Measurements from ENCODE around the gene MFSD6. TPM values are rescaled to one million over a fixed set of nuclear protein-coding genes. Genes with fewer than 3 reads are reported as not detected.

MFSD6 gene
- polyA plus RNA-seq, 1 of the 3 experiments (the other 2 are of a cell fraction), result 15.1 TPM

- ChIA-PET CTCF (interaction anchor here (1.0 to 1.3 kb wide), 2 partner anchors 15 to 132 kb away, joined by 3 to 4 read pairs; no protein-coding TSS in a partner anchor), POLR2A (no interaction called here)
- H3K27me3 ChIP-seq (ENCODE audit: insufficient read depth), result no peaks in the 10 kb centered on the region
- H3K36me3 ChIP-seq (replicated peaks in 1 of 2; ENCODE audit: control insufficient read depth in 1 of 2, insufficient read depth in 2 of 2, low read length in 1 of 2), result peaks cover 0 to 8% of the 10 kb centered on the region in 2 experiments
- no peak overlapping the region for H3K27ac ChIP-seq (ENCODE audit: low read depth in 2 of 2, low read length in 1 of 2)
- no peaks in the 10 kb centered on the region for H3F3A ChIP-seq (replicated peaks; ENCODE audit: insufficient read depth)
- H4K20me1 ChIP-seq (ENCODE audit: insufficient read depth), result no peaks in the 10 kb centered on the region
- WGBS (ENCODE audit: low lambda C conversion rate), result 95% methylated on average over 1 of the region's 1 CpG
- H2AFZ ChIP-seq (ENCODE audit: low read depth), result no peak overlapping the region
- TF ChIP-seq SIN3A (IDR thresholded peaks at IDR 0.05; ENCODE audit: borderline replicate concordance, low read depth, low read length) (no peak), MAX (IDR thresholded peaks at IDR 0.05; ENCODE audit: low read depth) (no peak), MEF2A (IDR thresholded peaks at IDR 0.05; ENCODE audit: borderline replicate concordance, low read depth) (no peak), FOXM1 (IDR thresholded peaks at IDR 0.05; ENCODE audit: low read depth) (no peak), POLR2AphosphoS5 (IDR thresholded peaks at IDR 0.05; ENCODE audit: low read depth, low read length) (no peak), REST (IDR thresholded peaks at IDR 0.05; ENCODE audit: low read depth, low read length) (no peak), MXI1 (IDR thresholded peaks at IDR 0.05; ENCODE audit: low read depth, low read length) (no peak), NFIC (IDR thresholded peaks at IDR 0.05; ENCODE audit: borderline replicate concordance) (no peak), RCOR1 (IDR thresholded peaks at IDR 0.05; ENCODE audit: low read length) (no peak), NRF1 (IDR thresholded peaks at IDR 0.05; ENCODE audit: low read depth, low read length) (no peak)
- TF ChIP-seq, protein P1, sequence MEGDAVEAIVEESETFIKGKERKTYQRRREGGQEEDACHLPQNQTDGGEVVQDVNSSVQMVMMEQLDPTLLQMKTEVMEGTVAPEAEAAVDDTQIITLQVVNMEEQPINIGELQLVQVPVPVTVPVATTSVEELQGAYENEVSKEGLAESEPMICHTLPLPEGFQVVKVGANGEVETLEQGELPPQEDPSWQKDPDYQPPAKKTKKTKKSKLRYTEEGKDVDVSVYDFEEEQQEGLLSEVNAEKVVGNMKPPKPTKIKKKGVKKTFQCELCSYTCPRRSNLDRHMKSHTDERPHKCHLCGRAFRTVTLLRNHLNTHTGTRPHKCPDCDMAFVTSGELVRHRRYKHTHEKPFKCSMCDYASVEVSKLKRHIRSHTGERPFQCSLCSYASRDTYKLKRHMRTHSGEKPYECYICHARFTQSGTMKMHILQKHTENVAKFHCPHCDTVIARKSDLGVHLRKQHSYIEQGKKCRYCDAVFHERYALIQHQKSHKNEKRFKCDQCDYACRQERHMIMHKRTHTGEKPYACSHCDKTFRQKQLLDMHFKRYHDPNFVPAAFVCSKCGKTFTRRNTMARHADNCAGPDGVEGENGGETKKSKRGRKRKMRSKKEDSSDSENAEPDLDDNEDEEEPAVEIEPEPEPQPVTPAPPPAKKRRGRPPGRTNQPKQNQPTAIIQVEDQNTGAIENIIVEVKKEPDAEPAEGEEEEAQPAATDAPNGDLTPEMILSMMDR (IDR thresholded peaks at IDR 0.05), result no peak
- no peaks in the 10 kb centered on the region for H3K79me2 ChIP-seq (ENCODE audit: insufficient read depth)
- DNase-seq, result no peak
- H3K4me2 ChIP-seq, result no peak overlapping the region
- H3K9ac ChIP-seq, result no peak overlapping the region
- H3K9me3 ChIP-seq, result no peaks in the 10 kb centered on the region
- no peaks in the 10 kb centered on the region for H3K9me2 ChIP-seq
- H3K4me1 ChIP-seq (ENCODE audit: control insufficient read depth in 1 of 2, insufficient read depth in 2 of 2, low read depth in 1 of 2, low read length in 1 of 2), result no peaks in the 10 kb centered on the region
- H3K4me3 ChIP-seq (ENCODE audit: low read depth in 2 of 2, low read length in 1 of 2), result no peak overlapping the region
Observed at GRCh38 chr2:190514676-190515075, 106.5 kb downstream of the MFSD6 start.

GRCh38 chr2:190515687-190516086 is 107.5 kb downstream of the MFSD6 start:
- POLR2A ChIA-PET, result no interaction called here
- no peak for DNase-seq
- Histone ChIP-seq H2AFZ (ENCODE audit: low read depth) (no peak overlapping the region), H3K27me3 (ENCODE audit: insufficient read depth) (no peaks in the 10 kb centered on the region), H3F3A (replicated peaks; ENCODE audit: insufficient read depth) (no peaks in the 10 kb centered on the region), H3K4me2 (no peak overlapping the region), H3K9me3 (no peaks in the 10 kb centered on the region), H3K79me2 (ENCODE audit: insufficient read depth) (no peaks in the 10 kb centered on the region), H3K27ac (ENCODE audit: low read depth in 2 of 2, low read length in 1 of 2) (no peak overlapping the region), H3K36me3 (replicated peaks in 1 of 2; ENCODE audit: control insufficient read depth in 1 of 2, insufficient read depth in 2 of 2, low read length in 1 of 2) (peaks cover 0 to 8% of the 10 kb centered on the region in 2 experiments), H3K4me1 (ENCODE audit: control insufficient read depth in 1 of 2, insufficient read depth in 2 of 2, low read depth in 1 of 2, low read length in 1 of 2) (no peaks in the 10 kb centered on the region), H3K9me2 (no peaks in the 10 kb centered on the region), H4K20me1 (ENCODE audit: insufficient read depth) (no peaks in the 10 kb centered on the region), H3K4me3 (ENCODE audit: low read depth in 2 of 2, low read length in 1 of 2) (no peak overlapping the region), H3K9ac (no peak overlapping the region)
- WGBS (ENCODE audit: low lambda C conversion rate), result 98% methylated on average over 1 of the region's 1 CpG
- CTCF ChIA-PET, result no interaction called here
- TF ChIP-seq POLR2AphosphoS5 (IDR thresholded peaks at IDR 0.05; ENCODE audit: low read depth, low read length) (no peak), RCOR1 (IDR thresholded peaks at IDR 0.05; ENCODE audit: low read length) (no peak), RFX5 (IDR thresholded peaks at IDR 0.05; ENCODE audit: low read length) (no peak)
